Measurements from ENCODE around the gene TRAF1. TPM values are rescaled to one million over a fixed set of nuclear protein-coding genes. Genes with fewer than 3 reads are reported as not detected.

Gene TRAF1
- total and polyA plus RNA-seq, 4 donors: 3.9 to 23.1 (median 6.1) TPM

- no peaks in the 10 kb centered on the region for H3K9me3 ChIP-seq (ENCODE audit: control insufficient read depth in 4 of 4, insufficient read depth in 3 of 4, low read length in 3 of 4)
- H3K36me3 ChIP-seq (ENCODE audit: control insufficient read depth in 4 of 4, insufficient read depth in 4 of 4, low read length in 4 of 4): no peaks in the 10 kb centered on the region
- ATAC-seq (ENCODE audit: insufficient read depth, low FRiP score): no peak
- WGBS, 2 donors: 76 to 87% methylated on average over 3 of the region's 3 CpGs
- no peak overlapping the region for H3K4me3 ChIP-seq
- H3K4me1 ChIP-seq (ENCODE audit: control insufficient read depth in 5 of 5, insufficient read depth in 5 of 5, low read length in 5 of 5): peaks cover 0 to 19% (median 11%) of the 10 kb centered on the region in 5 donors
- H3K27me3 ChIP-seq (ENCODE audit: control insufficient read depth in 3 of 3, insufficient read depth in 3 of 3, low read length in 2 of 3): no peaks in the 10 kb centered on the region
- H3K9ac ChIP-seq (ENCODE audit: insufficient read depth in 1 of 2, low read length in 2 of 2): no peak overlapping the region
- no peak for DNase-seq
- no peak for TF ChIP-seq CTCF (IDR thresholded peaks at IDR 0.05; ENCODE audit: control extremely low read depth, extremely low read depth)
- no peak overlapping the region for H3K27ac ChIP-seq (ENCODE audit: low read depth in 1 of 2, low read length in 1 of 2)
These were observed 43.0 kb downstream of the TRAF1 start for GRCh38 chr9:120883608-120883996.

- TF ChIP-seq CTCF (IDR thresholded peaks at IDR 0.05; ENCODE audit: control extremely low read depth, extremely low read depth): no peak
- H3K9ac ChIP-seq (ENCODE audit: insufficient read depth in 1 of 2, low read length in 2 of 2): no peak overlapping the region
- no peaks in the 10 kb centered on the region for H3K36me3 ChIP-seq (ENCODE audit: control insufficient read depth in 4 of 4, insufficient read depth in 4 of 4, low read length in 4 of 4)
- H3K4me3 ChIP-seq: no peak overlapping the region
- H3K4me1 ChIP-seq (ENCODE audit: control insufficient read depth in 5 of 5, insufficient read depth in 5 of 5, low read length in 5 of 5): peaks cover 0 to 24% (median 13%) of the 10 kb centered on the region in 5 donors
- ATAC-seq (ENCODE audit: insufficient read depth, low FRiP score) (no peak), DNase-seq (no peak)
- no peaks in the 10 kb centered on the region for H3K27me3 ChIP-seq (ENCODE audit: control insufficient read depth in 3 of 3, insufficient read depth in 3 of 3, low read length in 2 of 3)
- H3K27ac ChIP-seq (ENCODE audit: low read depth in 1 of 2, low read length in 1 of 2): no peak overlapping the region
- WGBS, 2 donors: 77 to 84% methylated on average over 10 of the region's 10 CpGs
- no peaks in the 10 kb centered on the region for H3K9me3 ChIP-seq (ENCODE audit: control insufficient read depth in 4 of 4, insufficient read depth in 3 of 4, low read length in 3 of 4)
These were observed 43.5 kb downstream of the TRAF1 start for GRCh38 chr9:120882935-120883607.

- DNase-seq (no peak), ATAC-seq (ENCODE audit: insufficient read depth, low FRiP score) (no peak)
- Histone ChIP-seq H3K4me1 (ENCODE audit: control insufficient read depth in 5 of 5, insufficient read depth in 5 of 5, low read length in 5 of 5) (peaks cover 0 to 22% (median 4%) of the 10 kb centered on the region in 5 donors), H3K4me3 (no peak overlapping the region), H3K9me3 (ENCODE audit: control insufficient read depth in 4 of 4, insufficient read depth in 3 of 4, low read length in 3 of 4) (no peaks in the 10 kb centered on the region), H3K36me3 (ENCODE audit: control insufficient read depth in 4 of 4, insufficient read depth in 4 of 4, low read length in 4 of 4) (no peaks in the 10 kb centered on the region), H3K27ac (ENCODE audit: low read depth in 1 of 2, low read length in 1 of 2) (no peak overlapping the region), H3K9ac (ENCODE audit: insufficient read depth in 1 of 2, low read length in 2 of 2) (no peak overlapping the region), H3K27me3 (ENCODE audit: control insufficient read depth in 3 of 3, insufficient read depth in 3 of 3, low read length in 2 of 3) (no peaks in the 10 kb centered on the region)
- WGBS, 2 donors: 67 to 72% methylated on average over 6 of the region's 6 CpGs
- no peak for TF ChIP-seq CTCF (IDR thresholded peaks at IDR 0.05; ENCODE audit: control extremely low read depth, extremely low read depth)
These were observed 47.1 kb downstream of the TRAF1 start for GRCh38 chr9:120879446-120879845.
